Heart left ventricle (tissue), 16 donors: Measurements from ENCODE around the gene HRAS. TPM values are rescaled to one million over a fixed set of nuclear protein-coding genes. Genes with fewer than 3 reads are reported as not detected.
A peak's percentile ranks its signal among the peaks of the same experiment; 100 is the strongest.
"Not testable (repeated sequence)": the region's sequence is repeated elsewhere in the genome, so short reads cannot be mapped to it uniquely, and the experiment has no call there.

Experiments
- ATAC-seq, 4 donors: fragments of 200-7000 bp; cut with Tn5 transposase; one replicate each; pipeline ENCODE4 v1.9.1; 2020 to 2022; ENCODE audit warnings: moderate library complexity in 4 of 4, mild to moderate bottlenecking in 3 of 4, moderate number of reproducible peaks in 1 of 4
- DNase-seq, 5 donors: peaks; one replicate each; pipeline ENCODE4 v3.0.0-alpha.2; 2020
- H3K27ac ChIP-seq, 12 donors: fragments of 200-600 bp; sonication (generic) in 4 of 12; one replicate each; pipeline versions ENCODE4 v1.5.0 to v1.8.0; 2016 to 2022; ENCODE audit warnings: mild to moderate bottlenecking in 2 of 12
- H3K27me3 ChIP-seq, 9 donors: fragments of 200-600 bp; sonication (generic) in 2 of 9; one replicate each; pipeline versions ENCODE4 v1.5.1 to v1.8.0; 2016 to 2022; ENCODE audit warnings: mild to moderate bottlenecking in 3 of 9
- H3K36me3 ChIP-seq, 9 donors: fragments of 200-600 bp; sonication (generic) in 2 of 9; one replicate each; pipeline versions ENCODE4 v1.5.0 to v1.8.0; 2018 to 2022; ENCODE audit warnings: mild to moderate bottlenecking in 2 of 9
- H3K4me1 ChIP-seq, 12 donors: fragments of 200-600 bp; sonication (generic) in 4 of 12; one replicate each; pipeline versions ENCODE4 v1.5.0 to v1.8.0; 2016 to 2022; ENCODE audit warnings: mild to moderate bottlenecking in 3 of 12
- H3K4me3 ChIP-seq, 12 donors: fragments of 200-600 bp; sonication (generic) in 4 of 12; one replicate each; pipeline versions ENCODE4 v1.5.0 to v1.8.0; 2017 to 2022; ENCODE audit warnings: mild to moderate bottlenecking in 9 of 12, moderate library complexity in 4 of 12
- H3K9me3 ChIP-seq, 12 donors: fragments of 200-600 bp; sonication (generic) in 4 of 12; one replicate each; pipeline versions ENCODE4 v1.5.0 to v1.8.0; 2016 to 2022; ENCODE audit warnings: mild to moderate bottlenecking in 1 of 12
- POLR2A ChIP-seq, 2 donors: fragments of 450-650 bp; IDR thresholded peaks; one replicate each; pipeline ENCODE4 v1.6.1; 2017; ENCODE audit warnings: antibody characterized with exemption in 2 of 2, mild to moderate bottlenecking in 2 of 2, moderate library complexity in 2 of 2
- WGBS, 4 donors: extraction: QIAGEN DNeasy Blood & Tissue Kit in 2 of 4; methylation state at CpG; one replicate each; pipeline versions ENCODE4 v1.1.5 to v1.1.7; 2013 to 2018; 5-methylcytosine and 5-hydroxymethylcytosine counted together
- intact Hi-C, 10 donors: fragments of 100-400 bp; cut with DNase I; formaldehyde crosslinking; loops; one replicate each; pipeline versions ENCODE4 v1.11.1 to v1.14.2; 2022
- polyA plus RNA-seq, 2 donors: library from polyadenylated mRNA; stranded (reverse); fragments of 200-250 nt; gene quantifications; one replicate each; pipeline ENCODE4 v1.2.3, GENCODE V29; 2013
- total RNA-seq, 9 donors: library from RNA; depleted of rRNA in 2 of 9; stranded (reverse); fragments of >200 nt in 2 of 9; fragmentation: NEBNext Ultra II Directional in 3 of 9; extraction: Animal tissue kit (Norgen Biotek cat#: 25700) in 3 of 9; gene quantifications; one replicate each; pipeline versions ENCODE4 v1.1.0 to v1.2.4, GENCODE V29; 2016 to 2023
- TF ChIP-seq, protein P1 (sequence below), 12 donors: fragments of 200-600 bp; sonication (generic) in 4 of 12; IDR thresholded peaks; one replicate each; pipeline versions ENCODE4 v1.5.0 to v1.8.0; 2018 to 2022; ENCODE audit warnings: antibody characterized with exemption in 12 of 12, mild to moderate bottlenecking in 5 of 12
- donor health status: ischemic (EF 13 %, LVEDD 7.1; RV severe dilation, severe dysfunction).
- donor health status: healthy with polysubstance abuse.
- donor health status: DM: no; HTN: yes; CAD: no.
- donor health status: DM: no; HTN: no; CAD: no.
- donor health status: ischemic (EF 25% LVEDD 6.9; RV normal size, moderate dysfunction).
- donor health status: ischemic (EF 25% LVEDD 5.7; RV mildly dilated, moderate dysfunction).
- donor health status: healthy.
- donor health status: DM: yes; HTN: yes; CAD: no.
- donor health status: ischemic (EF 35%, LVEDD 5.7; RV mildly dilated, moderate dysfunction).
- donor health status: nonischemic (EF 11% LVEDD 7.7; RV severe dilation, severe dysfunction).
- donor health status: DM: yes; HTN: yes; CAD: no.
- donor health status: PGD.
- donor health status: ischemic (EF 29% LVEDD 5.4; RV normal size, mild dysfunction).
- donor health status: nonischemic (EF 23%, LVEDD 6.1; RV moderate dilation, normal function).

The HRAS gene
- total and polyA plus RNA-seq, 11 donors: 44.0 to 99.3 (median 59.8) TPM

- Histone ChIP-seq H3K27me3 (peaks cover 0 to 6% (median 0%) of the 10 kb centered on the region in 9 donors), H3K9me3 (no peaks in the 10 kb centered on the region), H3K36me3 (no peaks in the 10 kb centered on the region), H3K4me3 (peak overlapping the region; percentile 67 to 84 (median 74)), H3K4me1 (peaks cover 17 to 46% (median 40%) of the 10 kb centered on the region in 12 donors), H3K27ac (peak overlapping the region in 3 of 12 donors; percentile 55 to 75 (median 66))
- whole genome bisulfite sequencing, 4 donors: 30 to 45% (median 32%) methylated on average over 19 to 25 of the region's 25 CpGs
- ATAC-seq (no peak), DNase-seq (no peak)
- intact Hi-C loops: loop anchor here in 2 of 10 donors (5.0 kb wide), 2 partner anchors 38 to 43 kb away; partner anchors contain the start of gene IRF7 (in 1 of the 2)
- TF ChIP-seq POLR2A (IDR thresholded peaks at IDR 0.05): no peak
- TF ChIP-seq, protein P1, sequence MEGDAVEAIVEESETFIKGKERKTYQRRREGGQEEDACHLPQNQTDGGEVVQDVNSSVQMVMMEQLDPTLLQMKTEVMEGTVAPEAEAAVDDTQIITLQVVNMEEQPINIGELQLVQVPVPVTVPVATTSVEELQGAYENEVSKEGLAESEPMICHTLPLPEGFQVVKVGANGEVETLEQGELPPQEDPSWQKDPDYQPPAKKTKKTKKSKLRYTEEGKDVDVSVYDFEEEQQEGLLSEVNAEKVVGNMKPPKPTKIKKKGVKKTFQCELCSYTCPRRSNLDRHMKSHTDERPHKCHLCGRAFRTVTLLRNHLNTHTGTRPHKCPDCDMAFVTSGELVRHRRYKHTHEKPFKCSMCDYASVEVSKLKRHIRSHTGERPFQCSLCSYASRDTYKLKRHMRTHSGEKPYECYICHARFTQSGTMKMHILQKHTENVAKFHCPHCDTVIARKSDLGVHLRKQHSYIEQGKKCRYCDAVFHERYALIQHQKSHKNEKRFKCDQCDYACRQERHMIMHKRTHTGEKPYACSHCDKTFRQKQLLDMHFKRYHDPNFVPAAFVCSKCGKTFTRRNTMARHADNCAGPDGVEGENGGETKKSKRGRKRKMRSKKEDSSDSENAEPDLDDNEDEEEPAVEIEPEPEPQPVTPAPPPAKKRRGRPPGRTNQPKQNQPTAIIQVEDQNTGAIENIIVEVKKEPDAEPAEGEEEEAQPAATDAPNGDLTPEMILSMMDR (IDR thresholded peaks at IDR 0.05): no peak
Measured at GRCh38 chr11:574632-575312, 39.4 kb upstream of the HRAS start.

DNA sequence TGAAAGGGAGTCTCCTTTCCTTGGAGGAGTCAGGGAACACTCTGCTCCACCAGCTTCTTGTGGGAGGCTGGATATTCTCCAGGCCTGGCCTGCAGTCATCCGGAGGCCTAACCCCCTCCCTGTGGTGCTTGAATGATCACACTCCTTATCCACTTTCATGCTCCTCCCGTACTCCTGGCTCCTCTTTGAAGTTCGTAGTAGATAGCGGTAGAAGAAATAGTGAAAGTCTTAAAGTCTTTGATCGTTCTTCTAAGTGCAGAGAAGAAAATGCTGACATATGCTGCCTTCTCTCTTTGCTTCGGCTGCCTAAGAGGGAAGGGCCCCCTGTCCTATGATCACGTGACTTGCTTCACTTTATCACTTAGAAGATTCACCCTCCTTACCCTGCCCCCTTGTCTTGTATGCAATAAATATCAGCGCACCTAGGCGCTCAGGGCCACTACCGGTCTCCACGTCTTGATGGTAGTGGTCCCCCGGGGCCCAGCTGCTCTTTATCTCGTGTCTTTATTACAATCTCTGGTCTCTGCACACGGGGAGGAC, 38.7 kb upstream of the HRAS start:
- ATAC-seq, DNase-seq, intact Hi-C loops, H3K36me3 ChIP-seq, H3K27me3 ChIP-seq, H3K9me3 ChIP-seq: not testable (repeated sequence)
- 63 to 72% (median 69%) methylated on average over 12 to 14 of the region's 14 CpGs for whole genome bisulfite sequencing, 4 donors
- peak overlapping the region in 1 of 12 donors; percentile 44 for H3K27ac ChIP-seq
- H3K4me3 ChIP-seq: peak overlapping the region in 1 of 12 donors; percentile 68
- H3K4me1 ChIP-seq: peaks cover 10 to 44% (median 40%) of the 10 kb centered on the region in 12 donors

DNA sequence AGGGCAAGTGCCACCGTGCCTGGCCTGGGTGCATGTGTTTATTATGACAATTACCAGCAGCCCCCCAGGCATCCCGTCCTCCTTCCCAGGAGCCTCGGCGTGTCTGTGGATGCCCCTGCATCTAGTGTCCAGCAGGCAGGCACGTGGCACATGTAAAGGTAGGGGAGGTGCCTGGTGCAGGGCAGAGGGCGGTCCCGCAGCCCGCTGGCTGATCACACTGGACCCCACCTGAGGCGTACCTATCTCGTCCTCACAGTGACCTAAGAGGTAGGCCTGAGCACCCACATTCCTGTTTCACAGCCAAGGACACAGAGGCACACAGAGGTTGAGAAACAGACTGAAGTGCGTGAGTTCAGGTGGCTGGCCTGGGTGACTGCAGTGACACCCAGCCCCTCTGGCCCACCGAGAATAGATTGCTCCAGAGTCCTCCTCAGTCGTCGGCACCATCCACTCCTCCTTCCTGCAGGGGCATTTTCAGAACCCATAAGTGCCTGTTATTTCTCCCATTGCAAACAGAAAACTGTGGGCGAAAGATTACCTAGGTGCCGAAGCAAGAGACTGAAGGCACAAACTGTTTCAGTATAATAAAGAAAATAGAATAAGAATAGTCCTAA, 37.9 kb upstream of the HRAS start:
- Histone ChIP-seq H3K27ac (peak overlapping the region in 1 of 12 donors; percentile 44), H3K9me3 (no peaks in the 10 kb centered on the region), H3K27me3 (peaks cover 0 to 6% (median 0%) of the 10 kb centered on the region in 9 donors), H3K36me3 (no peaks in the 10 kb centered on the region), H3K4me3 (no peak overlapping the region), H3K4me1 (peaks cover 10 to 39% (median 34%) of the 10 kb centered on the region in 12 donors)
- intact Hi-C loops: no loop called here
- DNase-seq (no peak), ATAC-seq (no peak)
- TF ChIP-seq, protein P1 (IDR thresholded peaks at IDR 0.05): no peak
- no peak for TF ChIP-seq POLR2A (IDR thresholded peaks at IDR 0.05)
- WGBS, 4 donors: 88 to 95% (median 92%) methylated on average over 13 to 16 of the region's 16 CpGs

DNA sequence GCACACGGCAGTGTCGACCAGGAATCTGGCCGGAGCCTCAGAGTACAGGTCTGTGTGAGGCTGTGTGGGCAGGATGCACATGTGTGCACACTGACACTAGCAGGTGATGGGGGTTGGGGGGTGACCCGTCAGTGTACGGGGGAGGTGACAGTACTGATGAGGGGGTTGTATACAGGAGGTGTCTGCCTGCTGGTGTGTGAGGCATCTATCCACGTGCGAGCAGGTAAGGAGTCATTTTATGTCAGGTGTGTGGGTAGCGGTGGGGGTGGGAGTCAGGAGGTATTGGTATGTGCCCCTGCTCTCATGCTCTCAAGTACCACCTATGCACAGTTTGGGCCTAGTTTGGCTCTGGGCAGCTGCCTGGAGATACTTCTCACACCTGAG, 36.4 kb upstream of the HRAS start:
- Histone ChIP-seq H3K36me3 (no peaks in the 10 kb centered on the region), H3K4me1 (peaks cover 0 to 38% (median 25%) of the 10 kb centered on the region in 12 donors), H3K9me3 (no peaks in the 10 kb centered on the region), H3K4me3 (no peak overlapping the region), H3K27me3 (peaks cover 0 to 6% (median 0%) of the 10 kb centered on the region in 9 donors), H3K27ac (no peak overlapping the region)
- no peak for ATAC-seq
- 74 to 84% (median 77%) methylated on average over 8 of the region's 8 CpGs for WGBS, 4 donors
- intact Hi-C loops: no loop called here
- no peak for DNase-seq
- TF ChIP-seq, protein P1 (IDR thresholded peaks at IDR 0.05): no peak
- no peak for TF ChIP-seq POLR2A (IDR thresholded peaks at IDR 0.05)
